Esophagus squamous epithelium (tissue), 5 donors: Measurements from ENCODE around the gene MFSD2B. TPM values are rescaled to one million over a fixed set of nuclear protein-coding genes. Genes with fewer than 3 reads are reported as not detected.

Experiments
- DNase-seq: peaks from one replicate; lab custom pipeline; 2025; lab: John Stamatoyannopoulos, UW
- H3K27ac ChIP-seq, 4 donors: fragments of 200-600 bp; sonication (generic); one replicate each; pipeline ENCODE4 v1.5.1; 2016 to 2019; ENCODE audit warnings: mild to moderate bottlenecking in 1 of 4
- H3K27me3 ChIP-seq, 4 donors: fragments of 200-600 bp; sonication (generic); 1 replicate in 3 of 4; 2 replicates in 1 of 4; pipeline versions ENCODE4 v1.5.1 to v1.6.0; 2017 to 2021; ENCODE audit warnings: antibody characterized with exemption in 1 of 4
- H3K36me3 ChIP-seq, 3 donors: fragments of 200-600 bp; sonication (generic); one replicate each; pipeline ENCODE4 v1.5.1; 2016 to 2019
- H3K4me1 ChIP-seq, 3 donors: fragments of 200-600 bp; sonication (generic); one replicate each; pipeline ENCODE4 v1.5.1; 2017 to 2019
- H3K4me3 ChIP-seq, 4 donors: fragments of 200-600 bp; sonication (generic); 1 replicate in 3 of 4; 2 replicates in 1 of 4; pipeline ENCODE4 v1.5.1; 2016 to 2019; ENCODE audit warnings: mild to moderate bottlenecking in 2 of 4, moderate library complexity in 1 of 4
- H3K9me3 ChIP-seq, 3 donors: fragments of 200-600 bp; sonication (generic); one replicate each; pipeline ENCODE4 v1.5.1; 2016 to 2019
- POLR2A ChIP-seq, 4 donors: fragments of 450-650 bp; IDR thresholded peaks; one replicate each; pipeline ENCODE4 v1.6.1; 2017; ENCODE audit warnings: antibody characterized with exemption in 4 of 4, mild to moderate bottlenecking in 4 of 4, moderate library complexity in 3 of 4
- WGBS, 2 donors: methylation state at CpG; one replicate each; pipeline ENCODE4 v1.1.5; 2018; 5-methylcytosine and 5-hydroxymethylcytosine counted together
- intact Hi-C: fragments of 100-400 bp; cut with DNase I; formaldehyde crosslinking; loops from one replicate; pipeline ENCODE4 v1.15.0; 2022
- total RNA-seq, 4 donors: library from RNA; depleted of rRNA; stranded (reverse); fragments of >200 nt; gene quantifications; one replicate each; pipeline ENCODE4 v1.1.0, GENCODE V29; 2016
- TF ChIP-seq, protein P1 (sequence below), 6 experiments: fragments of 450-650 bp in 4 of 6; fragments of 200-600 bp in 2 of 6; sonication (generic) in 2 of 6; IDR thresholded peaks; one replicate each; pipeline ENCODE4 v1.5.1; 2016 to 2019; ENCODE audit warnings: antibody characterized with exemption in 6 of 6, mild to moderate bottlenecking in 4 of 6, moderate library complexity in 4 of 6
- donor health status: DM: yes; HTN: yes; CAD: no.

Gene MFSD2B
- total RNA-seq, 4 donors from 2014 or later: 0.19 TPM; not detected in 3

- Histone ChIP-seq H3K4me3 (no peak overlapping the region), H3K4me1 (peaks cover 0 to 13% (median 5%) of the 10 kb centered on the region in 3 donors), H3K27ac (no peak overlapping the region), H3K36me3 (no peaks in the 10 kb centered on the region), H3K9me3 (no peaks in the 10 kb centered on the region), H3K27me3 (no peaks in the 10 kb centered on the region)
- WGBS, 2 donors: 81 to 84% methylated on average over 5 to 6 of the region's 8 CpGs
- no peak for TF ChIP-seq POLR2A (IDR thresholded peaks at IDR 0.05)
- TF ChIP-seq, protein P1, sequence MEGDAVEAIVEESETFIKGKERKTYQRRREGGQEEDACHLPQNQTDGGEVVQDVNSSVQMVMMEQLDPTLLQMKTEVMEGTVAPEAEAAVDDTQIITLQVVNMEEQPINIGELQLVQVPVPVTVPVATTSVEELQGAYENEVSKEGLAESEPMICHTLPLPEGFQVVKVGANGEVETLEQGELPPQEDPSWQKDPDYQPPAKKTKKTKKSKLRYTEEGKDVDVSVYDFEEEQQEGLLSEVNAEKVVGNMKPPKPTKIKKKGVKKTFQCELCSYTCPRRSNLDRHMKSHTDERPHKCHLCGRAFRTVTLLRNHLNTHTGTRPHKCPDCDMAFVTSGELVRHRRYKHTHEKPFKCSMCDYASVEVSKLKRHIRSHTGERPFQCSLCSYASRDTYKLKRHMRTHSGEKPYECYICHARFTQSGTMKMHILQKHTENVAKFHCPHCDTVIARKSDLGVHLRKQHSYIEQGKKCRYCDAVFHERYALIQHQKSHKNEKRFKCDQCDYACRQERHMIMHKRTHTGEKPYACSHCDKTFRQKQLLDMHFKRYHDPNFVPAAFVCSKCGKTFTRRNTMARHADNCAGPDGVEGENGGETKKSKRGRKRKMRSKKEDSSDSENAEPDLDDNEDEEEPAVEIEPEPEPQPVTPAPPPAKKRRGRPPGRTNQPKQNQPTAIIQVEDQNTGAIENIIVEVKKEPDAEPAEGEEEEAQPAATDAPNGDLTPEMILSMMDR (IDR thresholded peaks at IDR 0.05): no peak
- no peak for DNase-seq
- intact Hi-C loops: no loop called here
Measured at GRCh38 chr2:24054366-24055010, 44.6 kb downstream of the MFSD2B start.

GRCh38 chr2:24055750-24056149, 45.9 kb downstream of the MFSD2B start:
- no peak overlapping the region for H3K27ac ChIP-seq
- no peaks in the 10 kb centered on the region for H3K9me3 ChIP-seq
- H3K27me3 ChIP-seq: no peaks in the 10 kb centered on the region
- intact Hi-C loops: no loop called here
- no peak for DNase-seq
- no peak overlapping the region for H3K4me3 ChIP-seq
- TF ChIP-seq, protein P1 (IDR thresholded peaks at IDR 0.05): no peak
- TF ChIP-seq POLR2A (IDR thresholded peaks at IDR 0.05): no peak
- 89 to 98% methylated on average over 6 of the region's 6 CpGs for WGBS, 2 donors
- H3K4me1 ChIP-seq: peaks cover 0 to under 1% (median 0%) of the 10 kb centered on the region in 3 donors
- H3K36me3 ChIP-seq: no peaks in the 10 kb centered on the region

- Histone ChIP-seq H3K27ac (no peak overlapping the region), H3K4me1 (no peaks in the 10 kb centered on the region), H3K9me3 (no peaks in the 10 kb centered on the region), H3K27me3 (no peaks in the 10 kb centered on the region), H3K36me3 (peaks cover 0 to 15% (median 0%) of the 10 kb centered on the region in 3 donors), H3K4me3 (no peak overlapping the region)
- DNase-seq: no peak
- TF ChIP-seq, protein P1 (IDR thresholded peaks at IDR 0.05): no peak
- no peak for TF ChIP-seq POLR2A (IDR thresholded peaks at IDR 0.05)
- 73 to 74% methylated on average over 3 to 4 of the region's 4 CpGs for WGBS, 2 donors
- intact Hi-C loops: no loop called here
Measured at GRCh38 chr2:24058564-24059271, 48.8 kb downstream of the MFSD2B start.

GRCh38 chr2:24065341-24065740, 55.5 kb downstream of the MFSD2B start:
- intact Hi-C loops: no loop called here
- H3K4me1 ChIP-seq: no peaks in the 10 kb centered on the region
- 57 to 75% methylated on average over 2 of the region's 2 CpGs for WGBS, 2 donors
- DNase-seq: no peak
- no peaks in the 10 kb centered on the region for H3K9me3 ChIP-seq
- H3K27me3 ChIP-seq: no peaks in the 10 kb centered on the region
- H3K27ac ChIP-seq: no peak overlapping the region
- TF ChIP-seq, protein P1 (IDR thresholded peaks at IDR 0.05): no peak
- TF ChIP-seq POLR2A (IDR thresholded peaks at IDR 0.05): no peak
- peaks cover 5 to 78% (median 9%) of the 10 kb centered on the region in 3 donors for H3K36me3 ChIP-seq
- no peak overlapping the region for H3K4me3 ChIP-seq

DNA sequence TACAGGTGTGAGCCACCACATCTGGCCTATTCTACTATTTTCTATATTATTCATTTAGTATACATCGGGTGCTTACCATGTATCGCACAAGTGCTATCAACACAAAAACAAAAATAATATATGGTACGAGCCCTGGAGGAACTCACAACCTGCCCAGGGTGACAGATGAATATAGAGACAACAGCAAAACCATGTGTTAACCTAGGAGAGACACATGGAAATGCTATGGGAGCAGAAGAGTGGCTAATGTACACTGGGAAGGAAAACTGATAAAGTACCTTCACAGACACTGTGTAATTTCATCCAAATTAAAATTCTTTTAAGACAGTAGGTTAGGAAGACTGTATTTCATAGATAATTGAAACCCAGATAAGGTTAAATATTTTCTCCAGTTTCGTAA, 62.4 kb downstream of the MFSD2B start:
- intact Hi-C loops: loop anchor here (10.0 kb wide), 1 partner anchor 147 kb away; the partner anchor contains the start of gene ATAD2B
- no peak for TF ChIP-seq POLR2A (IDR thresholded peaks at IDR 0.05)
- no peaks in the 10 kb centered on the region for H3K27me3 ChIP-seq
- WGBS, 2 donors: 89 to 96% methylated on average over 4 of the region's 4 CpGs
- H3K36me3 ChIP-seq: peaks cover 5 to 67% (median 9%) of the 10 kb centered on the region in 3 donors
- no peaks in the 10 kb centered on the region for H3K9me3 ChIP-seq
- H3K27ac ChIP-seq: no peak overlapping the region
- no peak overlapping the region for H3K4me3 ChIP-seq
- peaks cover 5 to 26% (median 11%) of the 10 kb centered on the region in 3 donors for H3K4me1 ChIP-seq
- no peak for DNase-seq
